HepG2 (cell line): Measurements from ENCODE around the gene DALRD3. TPM values are rescaled to one million over a fixed set of nuclear protein-coding genes. Genes with fewer than 3 reads are reported as not detected.
"Not testable (repeated sequence)": the region's sequence is repeated elsewhere in the genome, so short reads cannot be mapped to it uniquely, and the experiment has no call there.

ENCODE experiments used
- ATAC-seq: fragments of 200-7000 bp; cut with Tn5 transposase; 3 replicates; pipeline ENCODE4 v1.9.1; 2020; ENCODE audit warnings: mild to moderate bottlenecking, moderate library complexity
- BruUV-seq: library from RNA; stranded (reverse); fragments of 400-500 nt; replicated peaks from 2 replicates; lab custom pipeline; 2021; lab: Mats Ljungman, UMichigan
- CTCF ChIA-PET: fragments of 300-600 bp; formaldehyde crosslinking; extraction: SDS; loops from one replicate; lab custom pipeline; 2021; ENCODE audit warnings: low total read pairs, inconsistent platforms, low intra/inter-chr PET ratio; lab: Yijun Ruan, JAX
- POLR2A ChIA-PET: fragments of 350-600 bp; sonication (Branson Sonifier 250); formaldehyde crosslinking; loops from one replicate; lab custom pipeline; 2020; ENCODE audit warnings: antibody characterized with exemption, inconsistent platforms; lab: Yijun Ruan, JAX
- DNase-seq: peaks from one replicate; pipeline ENCODE4 v3.0.0-alpha.2; 2015; ENCODE audit warnings: low spot score
- FAIRE-seq: peaks from 3 replicates; lab custom pipeline; 2011; peaks lifted over from hg19 to GRCh38; lab: Jason Lieb, UNC
- H2AFZ ChIP-seq: one replicate; pipeline ENCODE4 v1.6.1; 2011; ENCODE audit warnings: low read length, inconsistent platforms
- H3K27ac ChIP-seq: fragments of 300-600 bp; 3 replicates; pipeline ENCODE4 v1.8.0; 2011; ENCODE audit warnings: mixed run types, mild to moderate bottlenecking, mixed read lengths, low read length, inconsistent platforms; ENCODE audit not compliant: insufficient read depth; ENCODE audit errors: extremely low read length
- H3K27me3 ChIP-seq, 2 experiments: fragments of 200-600 bp in 1 of 2; 2 replicates in 1 of 2; 3 replicates in 1 of 2; pipeline versions ENCODE4 v1.6.0 to v1.8.0; 2011; ENCODE audit warnings: low read length in 2 of 2, mild to moderate bottlenecking in 2 of 2, moderate library complexity in 2 of 2, inconsistent platforms in 1 of 2; ENCODE audit not compliant: insufficient read depth in 2 of 2, control insufficient read depth in 1 of 2
- H3K36me3 ChIP-seq, 2 experiments: fragments of 200-600 bp in 1 of 2; replicated peaks in 1 of 2; 2 replicates in 1 of 2; 3 replicates in 1 of 2; pipeline versions ENCODE4 v1.5.1 to v1.8.0; 2011; ENCODE audit warnings: low read length in 2 of 2, inconsistent platforms in 1 of 2; ENCODE audit not compliant: insufficient read depth in 2 of 2, control insufficient read depth in 1 of 2
- H3K4me1 ChIP-seq: 2 replicates; pipeline ENCODE4 v1.5.1; 2012; ENCODE audit warnings: low read length, inconsistent platforms; ENCODE audit not compliant: insufficient read depth
- H3K4me2 ChIP-seq: 2 replicates; pipeline ENCODE4 v1.6.0; 2011; ENCODE audit warnings: low read depth, low read length, inconsistent platforms
- H3K4me3 ChIP-seq, 3 experiments: fragments of 200-600 bp in 1 of 3; sonication (generic), shearing (Covaris generic) in 1 of 3; replicated peaks in 1 of 3; 2 replicates each; pipeline ENCODE4 v1.5.1; 2011 to 2016; ENCODE audit warnings: low read length in 3 of 3, inconsistent platforms in 2 of 3, low read depth in 2 of 3, mild to moderate bottlenecking in 2 of 3, control low read depth in 1 of 3, mixed read lengths in 1 of 3; ENCODE audit not compliant: insufficient read depth in 1 of 3
- H3K79me2 ChIP-seq: one replicate; pipeline ENCODE4 v1.6.1; 2011; ENCODE audit warnings: low read length, inconsistent platforms; ENCODE audit not compliant: insufficient read depth
- H3K9ac ChIP-seq: 2 replicates; pipeline ENCODE4 v1.6.0; 2011; ENCODE audit warnings: mild to moderate bottlenecking, low read depth, low read length, inconsistent platforms; ENCODE audit not compliant: insufficient read depth
- H3K9me3 ChIP-seq: 2 replicates; pipeline ENCODE4 v1.5.1; 2012; ENCODE audit warnings: mild to moderate bottlenecking, low read length
- H4K20me1 ChIP-seq: 2 replicates; pipeline ENCODE4 v1.6.0; 2011; ENCODE audit warnings: inconsistent platforms, mild to moderate bottlenecking, low read length, moderate library complexity; ENCODE audit not compliant: insufficient read depth
- RBFOX2 ChIP-seq: fragments of 200-400 bp; formaldehyde crosslinking; IDR thresholded peaks from 2 replicates; pipeline ENCODE4 v1.6.1; 2017; ENCODE audit warnings: low read depth, mild to moderate bottlenecking, low read length
- SAP130 ChIP-seq: IDR thresholded peaks from 2 replicates; pipeline ENCODE4 v1.6.1; 2016; ENCODE audit warnings: low read depth
- WGBS: methylation state at CpG from one replicate; pipeline ENCODE4 v1.1.6; 2017; ENCODE audit warnings: low lambda C conversion rate; 5-methylcytosine and 5-hydroxymethylcytosine counted together
- in situ Hi-C: cut with HindIII; loops from 2 replicates; pipeline ENCODE4 v1.10.0; 2017; ENCODE audit warnings: low pct_unique_long_range_greater_than_20kb; ENCODE audit not compliant: extremely low pct_ligation_motif_present
- intact Hi-C: fragments of 100-400 bp; cut with micrococcal nuclease; formaldehyde crosslinking; loops from one replicate; pipeline ENCODE4 v1.10.0; 2022; ENCODE audit not compliant: unreplicated experiment
- polyA plus RNA-seq, 8 experiments: library from polyadenylated mRNA; depleted of rRNA in 3 of 8; stranded (reverse) in 7 of 8; unstranded in 1 of 8; fragments of >200 nt; fragmentation: Illumina TruSeq in 4 of 8; extraction: Trizol in 4 of 8; gene quantifications; 2 replicates each; pipeline versions ENCODE4 v1.2.1 to v1.2.3, GENCODE V29; 2011 to 2016; ENCODE audit warnings: low read depth in 4 of 8, missing spikeins in 1 of 8, mixed read lengths in 1 of 8; ENCODE audit not compliant: insufficient read depth in 1 of 8
- total RNA-seq, 5 experiments: library from RNA; depleted of rRNA; stranded (reverse); fragments of >200 nt; fragmentation: Illumina TruSeq; extraction: Trizol; gene quantifications; 2 replicates each; pipeline ENCODE4 v1.2.3, GENCODE V29; 2016; ENCODE audit warnings: low read depth in 1 of 5

DALRD3 gene
- total and polyA plus RNA-seq, 2 of the 13 experiments (the other 11 are each of a cell fraction or from before 2014, with no cell fraction given), result 19.9 to 36.5 TPM

- ChIA-PET POLR2A (interaction anchor here (1.2 to 12.8 kb wide), 3 partner anchors 13 to 84 kb away, joined by 6 to 280 read pairs (median 42); partner anchors contain the start of genes DALRD3, IMPDH2, NDUFAF3 and QRICH1), CTCF (no interaction called here)
- peaks cover 31% of the 10 kb centered on the region for H4K20me1 ChIP-seq
- BruUV-seq, result no TSS peak
- no peak for FAIRE-seq
- H3K36me3 ChIP-seq, result peaks cover 12 to 27% of the 10 kb centered on the region in 2 experiments
- no peak overlapping the region for H3K9ac ChIP-seq
- no peak overlapping the region for H3K4me2 ChIP-seq
- no peaks in the 10 kb centered on the region for H3K9me3 ChIP-seq
- H2AFZ ChIP-seq, result no peak overlapping the region
- peaks cover 36% of the 10 kb centered on the region for H3K4me1 ChIP-seq
- TF ChIP-seq SAP130 (CRISPR knock-in tag), result no peak
- intact Hi-C loops, result no loop called here
- H3K79me2 ChIP-seq, result peaks cover 34% of the 10 kb centered on the region
- no peak for DNase-seq
- WGBS, result 81% methylated on average over 3 of the region's 3 CpGs
- no peaks in the 10 kb centered on the region for H3K27me3 ChIP-seq
- H3K27ac ChIP-seq, result no peak overlapping the region
- in situ Hi-C loops, result no loop called here
- no peak overlapping the region for H3K4me3 ChIP-seq
- ATAC-seq, result no peak
These were observed 9.0 kb downstream of the DALRD3 start for GRCh38 chr3:49009396-49009795.

DNA sequence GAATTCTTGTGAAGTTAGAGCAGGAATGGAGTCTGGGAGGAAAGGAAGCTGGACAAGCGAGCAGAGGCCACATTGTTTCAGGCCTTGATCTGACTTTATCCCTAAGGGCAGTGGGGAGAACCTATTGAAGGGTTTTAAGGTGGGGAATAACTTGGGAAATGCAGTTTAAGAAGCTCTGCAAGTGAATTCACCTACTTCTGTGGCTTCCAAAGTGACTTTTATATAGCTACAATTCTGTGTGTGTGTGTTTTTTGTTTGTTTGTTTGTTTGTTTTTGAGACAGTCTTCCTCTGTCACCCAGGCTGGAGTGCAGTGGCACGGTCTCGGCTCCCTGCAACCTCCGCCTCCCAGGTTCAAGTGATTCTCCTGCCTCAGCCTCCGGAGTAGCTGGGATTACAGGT is 9.8 kb downstream of the DALRD3 start:
- POLR2A ChIA-PET, result interaction anchor here (1.2 to 12.8 kb wide), 3 partner anchors 13 to 85 kb away, joined by 6 to 280 read pairs (median 42); partner anchors contain the start of genes DALRD3, IMPDH2, NDUFAF3 and QRICH1
- DNase-seq, CTCF ChIA-PET, H3K9me3 ChIP-seq, FAIRE-seq, BruUV-seq, in situ Hi-C loops, H2AFZ ChIP-seq, intact Hi-C loops, ATAC-seq, H3K27me3 ChIP-seq: not testable (repeated sequence)
- 94% methylated on average over 5 of the region's 5 CpGs for WGBS
- 0 out of 2 replicates have a peak, but pooled peaks have one; percentile 22 for TF ChIP-seq RBFOX2
- peak overlapping the region in 2 of 3 experiments; percentile 74 to 88; a peak in 3 of 6 replicates for H3K4me3 ChIP-seq
- H3K27ac ChIP-seq, result peak overlapping the region; percentile 11
- peaks cover 10 to 20% of the 10 kb centered on the region in 2 experiments for H3K36me3 ChIP-seq
- peaks cover 24% of the 10 kb centered on the region for H4K20me1 ChIP-seq
- H3K9ac ChIP-seq, result peak overlapping the region; percentile 89; the same call in 1 of the 2 replicates
- H3K79me2 ChIP-seq, result peaks cover 34% of the 10 kb centered on the region
- peak overlapping the region; percentile 92 for H3K4me2 ChIP-seq
- peaks cover 44% of the 10 kb centered on the region for H3K4me1 ChIP-seq
